Activated naive CD4-positive, alpha-beta T cell treated with anti-CD3 and anti-CD28 coated beads, Interleukin-2, amount 50 U/mL, for 24 hours (primary cell): Measurements from ENCODE around the gene USH1C.

ENCODE experiments used
- H3K27ac Mint-ChIP-seq: one replicate; pipeline ENCODE4 v1.8.0; 2021; ENCODE audit warnings: mild to moderate bottlenecking, mixed read lengths
- H3K27me3 Mint-ChIP-seq: one replicate; pipeline ENCODE4 v1.8.0; 2021; ENCODE audit warnings: mixed read lengths
- H3K36me3 Mint-ChIP-seq: one replicate; pipeline ENCODE4 v1.8.0; 2021; ENCODE audit warnings: mixed read lengths
- H3K4me1 Mint-ChIP-seq: one replicate; pipeline ENCODE4 v1.8.0; 2021; ENCODE audit warnings: mixed read lengths
- H3K4me3 Mint-ChIP-seq: one replicate; pipeline ENCODE4 v1.8.0; 2021; ENCODE audit warnings: mild to moderate bottlenecking, mixed read lengths
- H3K9me3 Mint-ChIP-seq: one replicate; pipeline ENCODE4 v1.8.0; 2021; ENCODE audit warnings: mixed read lengths

The USH1C gene

GRCh38 chr11:17489751-17490150 is 54.5 kb downstream of the USH1C start:
- H3K27ac Mint-ChIP-seq: no peak overlapping the region
- H3K36me3 Mint-ChIP-seq: no peaks in the 10 kb centered on the region
- H3K4me3 Mint-ChIP-seq: no peak overlapping the region
- H3K4me1 Mint-ChIP-seq: no peaks in the 10 kb centered on the region
- peaks cover 7% of the 10 kb centered on the region for H3K27me3 Mint-ChIP-seq
- no peaks in the 10 kb centered on the region for H3K9me3 Mint-ChIP-seq

- Mint-ChIP-seq H3K9me3 (peaks cover 8% of the 10 kb centered on the region), H3K4me3 (no peak overlapping the region), H3K27ac (no peak overlapping the region), H3K36me3 (no peaks in the 10 kb centered on the region), H3K27me3 (peaks cover 7% of the 10 kb centered on the region), H3K4me1 (no peaks in the 10 kb centered on the region)
Observed at GRCh38 chr11:17488563-17488962, 55.7 kb downstream of the USH1C start.

DNA sequence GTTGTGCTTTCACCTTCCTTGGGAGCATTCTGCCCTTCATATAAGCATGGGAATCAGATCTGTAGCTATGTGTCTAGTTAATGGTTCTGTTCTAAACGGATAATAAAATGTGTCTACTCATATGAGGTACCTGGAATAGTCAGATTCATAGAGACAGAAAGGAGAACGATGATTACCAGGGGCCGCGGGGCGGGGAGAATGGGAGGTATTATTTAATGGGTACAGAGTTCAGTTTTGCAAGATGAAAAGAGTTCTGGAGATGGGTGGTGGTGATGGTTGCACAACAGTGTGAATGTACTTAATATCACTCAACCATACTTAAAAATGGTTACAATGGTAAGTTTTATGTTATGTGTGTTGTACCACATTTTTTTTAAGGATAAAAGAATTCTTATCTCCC is 57.6 kb downstream of the USH1C start:
- Mint-ChIP-seq H3K27me3 (peaks cover 7% of the 10 kb centered on the region), H3K27ac (no peak overlapping the region), H3K36me3 (no peaks in the 10 kb centered on the region), H3K4me3 (no peak overlapping the region), H3K4me1 (no peaks in the 10 kb centered on the region), H3K9me3 (peaks cover 11% of the 10 kb centered on the region)

DNA sequence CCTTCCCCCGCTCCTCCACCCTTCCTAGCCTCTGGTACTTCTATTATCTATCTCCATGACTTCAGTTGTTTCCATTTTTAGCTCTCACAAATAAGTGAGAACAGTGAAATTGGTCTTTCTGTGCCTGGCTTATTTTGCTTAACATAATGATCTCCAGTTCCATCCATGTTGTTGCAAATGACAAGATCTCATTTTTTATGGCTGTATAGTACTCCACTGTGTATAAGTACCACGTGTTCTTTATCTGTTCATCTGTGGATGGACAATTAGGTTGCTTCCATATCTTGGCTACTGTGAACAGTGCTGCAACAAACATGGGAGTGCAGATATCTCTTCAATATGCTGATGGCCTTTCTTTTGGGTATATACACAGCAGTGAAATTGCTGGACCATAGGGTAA is 60.7 kb downstream of the USH1C start:
- Mint-ChIP-seq H3K4me3 (no peak overlapping the region), H3K36me3 (no peaks in the 10 kb centered on the region), H3K27me3 (peaks cover 15% of the 10 kb centered on the region), H3K27ac (no peak overlapping the region), H3K4me1 (no peaks in the 10 kb centered on the region), H3K9me3 (peaks cover 11% of the 10 kb centered on the region)

- peaks cover 11% of the 10 kb centered on the region for H3K9me3 Mint-ChIP-seq
- no peak overlapping the region for H3K4me3 Mint-ChIP-seq
- no peaks in the 10 kb centered on the region for H3K36me3 Mint-ChIP-seq
- H3K27ac Mint-ChIP-seq: no peak overlapping the region
- no peaks in the 10 kb centered on the region for H3K4me1 Mint-ChIP-seq
- H3K27me3 Mint-ChIP-seq: peaks cover 16% of the 10 kb centered on the region
Observed at GRCh38 chr11:17481905-17482304, 62.3 kb downstream of the USH1C start.

DNA sequence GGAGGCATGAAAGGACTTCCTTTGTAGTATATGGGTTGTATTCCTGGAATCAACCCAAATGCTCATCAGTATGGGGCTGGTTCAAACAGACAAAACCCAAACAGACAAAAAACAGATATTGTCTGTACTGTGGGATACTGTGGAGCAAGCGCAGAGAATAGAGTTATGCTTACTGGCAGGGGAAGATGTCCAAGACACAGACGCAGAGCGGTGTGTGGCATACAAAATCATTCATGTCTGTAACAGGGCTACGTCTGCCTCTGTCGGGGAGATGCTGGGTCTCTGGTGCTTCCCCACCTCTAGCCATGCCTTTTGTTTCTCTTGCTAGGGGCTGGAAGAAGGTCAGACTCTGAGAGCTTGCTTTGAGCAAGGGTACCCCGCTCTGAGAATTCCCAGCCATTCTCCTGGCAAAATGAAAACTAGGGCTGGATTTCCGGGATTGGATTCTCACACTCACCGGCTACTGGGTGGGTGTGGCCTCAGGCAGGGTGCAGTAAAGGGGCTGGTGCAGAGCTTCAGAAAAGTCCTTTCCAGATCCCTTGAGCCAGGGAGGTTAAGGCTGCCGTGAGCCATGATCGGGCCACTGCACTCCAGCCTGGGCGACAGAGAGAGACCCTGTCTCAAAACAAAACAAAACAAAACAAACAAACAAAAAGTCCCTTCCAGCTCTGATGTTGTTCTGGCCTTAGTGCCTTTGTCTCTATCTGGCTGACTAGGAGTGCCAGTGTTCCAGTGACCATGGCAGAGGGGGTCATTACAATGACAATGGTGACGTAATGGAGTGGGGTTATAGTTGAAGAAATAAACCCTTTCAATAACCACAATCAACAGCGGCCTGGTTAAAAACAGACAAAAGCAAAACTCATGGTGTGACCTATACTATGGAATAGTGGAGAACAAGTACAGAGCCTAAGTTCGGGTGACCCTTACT is 64.7 kb downstream of the USH1C start:
- Mint-ChIP-seq H3K27me3 (peaks cover 20% of the 10 kb centered on the region), H3K27ac (no peak overlapping the region), H3K9me3 (peaks cover 11% of the 10 kb centered on the region), H3K36me3 (no peaks in the 10 kb centered on the region), H3K4me3 (no peak overlapping the region), H3K4me1 (no peaks in the 10 kb centered on the region)

- Mint-ChIP-seq H3K9me3 (no peaks in the 10 kb centered on the region), H3K36me3 (no peaks in the 10 kb centered on the region), H3K27ac (no peak overlapping the region), H3K4me1 (no peaks in the 10 kb centered on the region), H3K4me3 (no peak overlapping the region), H3K27me3 (peaks cover 29% of the 10 kb centered on the region)
Observed at GRCh38 chr11:17478070-17478469, 66.1 kb downstream of the USH1C start.

- Mint-ChIP-seq H3K36me3 (no peaks in the 10 kb centered on the region), H3K4me1 (no peaks in the 10 kb centered on the region), H3K4me3 (no peak overlapping the region), H3K9me3 (no peaks in the 10 kb centered on the region), H3K27me3 (peaks cover 29% of the 10 kb centered on the region), H3K27ac (no peak overlapping the region)
Observed at GRCh38 chr11:17477361-17477760, 66.9 kb downstream of the USH1C start.

DNA sequence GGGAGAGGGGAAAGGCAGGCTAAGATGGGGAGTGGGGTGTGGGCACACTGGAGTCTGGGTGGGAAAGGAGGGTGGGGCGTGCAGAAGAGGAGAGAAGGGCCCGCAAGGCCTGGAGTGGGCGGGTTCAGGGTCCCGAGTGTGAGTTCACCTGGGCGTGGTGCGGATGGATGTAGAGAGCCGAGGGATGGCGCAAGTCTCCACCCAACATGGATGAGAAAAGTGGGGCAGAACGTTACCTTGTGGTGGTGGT is 67.2 kb downstream of the USH1C start:
- Mint-ChIP-seq H3K27ac (no peak overlapping the region), H3K27me3 (peaks cover 29% of the 10 kb centered on the region), H3K4me3 (no peak overlapping the region), H3K4me1 (no peaks in the 10 kb centered on the region), H3K9me3 (no peaks in the 10 kb centered on the region), H3K36me3 (no peaks in the 10 kb centered on the region)

DNA sequence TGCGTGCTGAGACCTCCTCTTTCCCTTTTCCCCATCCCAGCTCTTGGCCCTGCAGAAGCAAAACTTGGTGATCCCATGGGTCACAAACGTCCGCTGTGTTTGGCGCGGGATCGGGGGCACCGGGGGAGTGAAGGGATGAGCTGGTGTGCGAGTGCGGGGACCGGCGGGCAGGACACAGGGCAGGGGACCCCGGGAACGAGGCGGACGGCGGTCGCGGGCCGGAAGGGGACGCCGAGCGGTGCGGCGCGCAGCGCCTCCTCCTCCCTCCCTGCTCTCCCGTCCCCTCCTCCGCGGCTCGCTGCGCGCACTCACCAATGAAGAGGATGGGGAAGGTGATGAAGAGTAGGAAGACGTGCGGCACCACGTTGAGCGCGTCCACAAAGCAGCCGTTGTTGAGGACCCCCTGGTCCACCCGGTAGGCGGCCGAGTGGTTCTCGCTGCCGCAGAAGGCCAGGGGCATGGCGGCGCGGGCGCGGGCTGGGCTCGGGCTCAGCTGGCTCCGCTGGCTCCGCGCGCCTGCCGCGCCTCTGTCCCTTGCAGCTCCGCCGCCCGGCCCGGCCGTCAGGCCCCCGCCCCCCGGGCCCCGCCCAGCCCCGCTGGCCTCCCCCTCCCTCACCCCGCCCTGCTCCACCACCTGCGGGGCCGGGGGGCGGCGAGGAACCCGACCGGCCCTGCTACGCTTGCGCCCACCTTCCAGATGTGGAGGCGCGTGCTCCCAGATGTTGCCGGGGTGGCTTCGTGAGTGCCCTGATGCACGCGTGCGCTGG is 67.7 kb downstream of the USH1C start, which contains the start of gene ABCC8:
Gene ABCC8 (minus strand): TSS at position 529 of the 767 bp plus-strand sequence. CDS start 69 bp downstream, at position 460.
- H3K9me3 Mint-ChIP-seq: no peaks in the 10 kb centered on the region
- no peaks in the 10 kb centered on the region for H3K36me3 Mint-ChIP-seq
- peaks cover 29% of the 10 kb centered on the region for H3K27me3 Mint-ChIP-seq
- H3K4me3 Mint-ChIP-seq: no peak within 1 kb of the TSS
- H3K4me1 Mint-ChIP-seq: no peaks in the 10 kb centered on the region
- H3K27ac Mint-ChIP-seq: no peak within 1 kb of the TSS

DNA sequence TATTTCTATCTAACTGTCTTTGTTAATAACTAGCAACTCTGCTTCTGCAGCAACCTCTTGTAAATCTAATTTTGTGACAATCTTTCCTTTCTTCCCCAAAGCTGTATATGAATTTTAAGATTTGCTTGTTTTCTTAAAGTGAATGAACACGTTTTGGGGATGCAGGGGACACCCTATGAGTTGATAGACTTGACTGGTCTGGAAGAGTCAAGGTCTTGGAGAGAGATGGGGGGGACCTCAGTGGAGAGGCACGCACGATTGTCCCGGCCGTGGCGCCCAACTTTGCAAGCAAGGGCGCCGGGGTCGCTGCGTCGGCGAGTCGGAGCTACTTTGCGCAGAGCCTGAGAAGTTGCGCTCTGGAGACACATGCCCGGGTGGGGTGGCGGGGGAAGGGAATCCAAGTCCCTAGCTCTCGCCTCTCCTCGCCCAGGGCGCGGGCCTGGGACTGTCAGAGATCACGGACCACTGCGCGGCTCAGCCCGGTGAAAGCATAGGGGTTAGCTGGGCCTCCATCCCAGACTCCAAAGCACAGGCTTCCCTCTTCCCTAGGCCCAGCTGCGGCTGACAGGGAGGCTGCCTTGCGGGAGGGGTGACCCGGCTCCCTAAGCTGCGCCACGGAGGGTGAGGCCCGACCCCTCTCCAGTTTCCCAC is 68.4 kb downstream of the USH1C start:
- H3K27me3 Mint-ChIP-seq: peaks cover 28% of the 10 kb centered on the region

DNA sequence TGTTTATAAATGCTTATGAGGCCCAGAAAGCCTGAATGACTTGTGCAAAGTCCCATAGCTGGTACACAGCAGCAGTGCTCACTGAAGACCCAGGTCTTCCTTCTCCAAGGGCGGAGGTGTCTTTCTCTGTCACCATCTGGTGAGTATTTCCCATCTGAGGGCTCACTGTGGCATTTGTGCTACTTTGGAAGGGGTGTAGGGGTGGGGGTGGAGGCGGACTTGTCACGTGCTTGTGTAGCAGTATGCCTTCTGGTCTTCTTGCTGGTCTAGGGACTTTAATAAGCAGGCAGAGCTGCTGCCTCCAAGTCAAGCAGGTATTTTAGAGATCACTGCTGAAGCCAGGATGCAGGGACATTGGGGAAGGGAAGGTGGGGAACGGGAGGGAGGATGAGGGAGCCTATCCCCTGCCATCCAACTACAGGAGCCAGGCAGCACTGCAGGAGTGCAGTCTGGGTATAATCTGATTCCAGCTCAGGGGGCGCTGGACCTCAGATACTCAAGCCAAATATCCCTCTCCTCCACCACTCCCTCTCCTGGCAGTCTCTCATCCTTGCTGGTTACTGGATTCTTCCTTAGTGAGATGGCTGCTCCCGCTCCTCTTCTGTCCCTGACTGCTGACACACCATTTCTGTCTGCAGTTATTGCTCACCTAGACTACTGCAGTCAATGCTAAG is 71.0 kb downstream of the USH1C start:
- H3K4me3 Mint-ChIP-seq: no peak overlapping the region
- peaks cover 19% of the 10 kb centered on the region for H3K27me3 Mint-ChIP-seq
- H3K4me1 Mint-ChIP-seq: no peaks in the 10 kb centered on the region
- no peaks in the 10 kb centered on the region for H3K9me3 Mint-ChIP-seq
- no peaks in the 10 kb centered on the region for H3K36me3 Mint-ChIP-seq
- no peak overlapping the region for H3K27ac Mint-ChIP-seq

More for the DNA sequence above, 68.4 kb downstream of the USH1C start:
- Mint-ChIP-seq H3K4me1 (no peaks in the 10 kb centered on the region), H3K9me3 (no peaks in the 10 kb centered on the region), H3K36me3 (no peaks in the 10 kb centered on the region), H3K4me3 (no peak overlapping the region), H3K27ac (no peak overlapping the region)

GRCh38 chr11:17472467-17472866 is 71.7 kb downstream of the USH1C start:
- H3K27ac Mint-ChIP-seq: no peak overlapping the region
- H3K4me3 Mint-ChIP-seq: no peak overlapping the region
- H3K4me1 Mint-ChIP-seq: no peaks in the 10 kb centered on the region
- no peaks in the 10 kb centered on the region for H3K9me3 Mint-ChIP-seq
- H3K27me3 Mint-ChIP-seq: peaks cover 16% of the 10 kb centered on the region
- no peaks in the 10 kb centered on the region for H3K36me3 Mint-ChIP-seq

DNA sequence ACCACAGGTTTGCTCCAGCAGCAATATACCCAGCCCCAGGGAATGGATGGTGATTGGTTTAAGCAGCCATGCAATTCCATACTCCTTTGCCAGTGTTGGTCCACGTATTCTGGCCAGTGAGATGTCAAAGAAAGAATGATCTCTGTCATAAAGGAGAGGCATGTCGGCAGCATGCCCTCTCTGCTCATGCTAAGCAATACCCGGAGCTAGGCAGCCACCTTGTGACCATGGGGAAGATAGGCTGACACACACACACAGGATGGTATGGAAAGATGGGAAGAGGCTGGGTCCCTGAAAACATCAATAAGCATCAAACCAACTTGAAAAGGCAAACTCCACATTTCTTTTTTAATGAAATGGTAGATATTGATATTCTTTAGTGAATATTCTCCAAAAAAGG is 72.7 kb downstream of the USH1C start:
- Mint-ChIP-seq H3K27me3 (peaks cover 15% of the 10 kb centered on the region), H3K27ac (no peak overlapping the region), H3K9me3 (no peaks in the 10 kb centered on the region), H3K4me1 (no peaks in the 10 kb centered on the region), H3K36me3 (no peaks in the 10 kb centered on the region), H3K4me3 (no peak overlapping the region)

DNA sequence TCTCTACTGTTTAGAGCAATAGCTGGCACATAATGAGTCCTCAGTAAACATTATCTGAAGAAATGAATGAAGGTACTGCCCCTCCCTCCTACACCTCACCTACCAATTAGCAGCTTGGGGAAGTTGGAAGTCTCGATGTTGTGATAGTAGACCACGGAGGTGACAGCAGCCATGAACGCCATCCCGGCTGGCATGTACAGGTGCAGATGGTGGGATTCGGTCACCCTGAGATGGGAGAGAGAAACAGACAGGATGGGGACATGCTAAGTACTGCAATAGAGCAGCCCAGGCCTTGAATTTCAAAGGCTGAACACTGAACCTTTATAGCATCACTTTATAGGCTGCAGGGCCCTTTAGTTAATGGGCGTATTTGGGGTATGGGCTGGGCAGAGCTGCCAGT is 74.2 kb downstream of the USH1C start:
- no peaks in the 10 kb centered on the region for H3K4me1 Mint-ChIP-seq
- H3K36me3 Mint-ChIP-seq: no peaks in the 10 kb centered on the region
- H3K27ac Mint-ChIP-seq: no peak overlapping the region
- H3K9me3 Mint-ChIP-seq: no peaks in the 10 kb centered on the region
- H3K4me3 Mint-ChIP-seq: no peak overlapping the region
- H3K27me3 Mint-ChIP-seq: peaks cover 12% of the 10 kb centered on the region
